Neural cell (in vitro differentiated cells): ENCODE data around the gene IYD. TPM values are rescaled to one million over a fixed set of nuclear protein-coding genes. Genes with fewer than 3 reads are reported as not detected.

ENCODE experiments used
- H2AFZ ChIP-seq: fragments of 200-600, 300-800 bp; sonication (generic), shearing (Covaris generic); 2 replicates; pipeline ENCODE4 v1.6.0; 2014; ENCODE audit warnings: low read depth, mild to moderate bottlenecking, antibody characterized with exemption, low read length, moderate library complexity
- H3F3A ChIP-seq: fragments of 200-600 bp; shearing (Covaris generic); 2 replicates; pipeline ENCODE4 v1.6.1; 2016; ENCODE audit warnings: mild to moderate bottlenecking, moderate library complexity, mixed read lengths, antibody characterized with exemption, low read length; ENCODE audit not compliant: insufficient read depth, poor library complexity, severe bottlenecking
- H3K27ac ChIP-seq: fragments of 200-600, 300-800 bp; sonication (generic), shearing (Covaris generic); 2 replicates; pipeline ENCODE4 v1.5.1; 2014; ENCODE audit warnings: mild to moderate bottlenecking, low read length, moderate library complexity
- H3K27me3 ChIP-seq: fragments of 300-800, 200-600 bp; sonication (generic), shearing (Covaris generic); 2 replicates; pipeline ENCODE4 v1.6.0; 2014; ENCODE audit warnings: mild to moderate bottlenecking, low read depth, low read length, moderate library complexity; ENCODE audit not compliant: insufficient read depth
- H3K36me3 ChIP-seq: fragments of 300-800, 200-600 bp; sonication (generic), shearing (Covaris generic); 2 replicates; pipeline ENCODE4 v1.5.1; 2014; ENCODE audit warnings: mild to moderate bottlenecking, antibody characterized with exemption, low read length, moderate library complexity; ENCODE audit not compliant: insufficient read depth
- H3K4me2 ChIP-seq: fragments of 300-800, 200-600 bp; sonication (generic), shearing (Covaris generic); 2 replicates; pipeline ENCODE4 v1.6.0; 2014; ENCODE audit warnings: mild to moderate bottlenecking, low read length
- H3K4me3 ChIP-seq: fragments of 300-800, 200-600 bp; sonication (generic), shearing (Covaris generic); 2 replicates; pipeline ENCODE4 v1.5.1; 2014; ENCODE audit warnings: mild to moderate bottlenecking, low read length, moderate library complexity
- H3K79me2 ChIP-seq: fragments of 200-600 bp; shearing (Covaris generic); replicated peaks from 2 replicates; pipeline ENCODE4 v1.6.0; 2014; ENCODE audit warnings: mild to moderate bottlenecking, low read length, moderate library complexity; ENCODE audit not compliant: insufficient read depth
- H3K9ac ChIP-seq: fragments of 300-800, 200-600 bp; sonication (generic), shearing (Covaris generic); 2 replicates; pipeline ENCODE4 v1.6.1; 2016; ENCODE audit warnings: mild to moderate bottlenecking, low read length, mixed read lengths
- H3K9me2 ChIP-seq: fragments of 200-600 bp; shearing (Covaris generic); 2 replicates; pipeline ENCODE4 v1.6.1; 2016; ENCODE audit warnings: mild to moderate bottlenecking, low read length, mixed read lengths; ENCODE audit not compliant: insufficient read depth
- H3K9me3 ChIP-seq: fragments of 200-600, 300-800 bp; sonication (generic), shearing (Covaris generic); 2 replicates; pipeline ENCODE4 v1.6.1; 2016; ENCODE audit warnings: mild to moderate bottlenecking, mixed run types, low read length, moderate library complexity, mixed read lengths
- H4K20me1 ChIP-seq: fragments of 200-600 bp; shearing (Covaris generic); 2 replicates; pipeline ENCODE4 v1.6.1; 2016; ENCODE audit warnings: mild to moderate bottlenecking, mixed run types; ENCODE audit not compliant: insufficient read depth
- CTCF ChIP-seq: fragments of 450-650 bp; IDR thresholded peaks from 2 replicates; pipeline ENCODE4 v1.5.1; 2014; ENCODE audit warnings: antibody characterized with exemption, mild to moderate bottlenecking, moderate library complexity; ENCODE audit not compliant: poor library complexity, severe bottlenecking
- EP300 ChIP-seq: fragments of 450-650 bp; conservative IDR thresholded peaks from 2 replicates; pipeline ENCODE4 v1.6.1; 2014; ENCODE audit warnings: antibody characterized with exemption, mild to moderate bottlenecking, moderate library complexity; ENCODE audit not compliant: poor library complexity, severe bottlenecking
- EZH2 ChIP-seq: fragments of 200-600, 300-800 bp; shearing (Covaris generic), sonication (generic); IDR thresholded peaks from 2 replicates; pipeline ENCODE4 v1.6.1; 2014; ENCODE audit warnings: antibody characterized with exemption, low read length, borderline replicate concordance, mild to moderate bottlenecking; ENCODE audit not compliant: insufficient read depth, poor library complexity, severe bottlenecking
- MXI1 ChIP-seq: fragments of 450-650 bp; conservative IDR thresholded peaks from 2 replicates; pipeline ENCODE4 v1.6.1; 2014; ENCODE audit warnings: antibody characterized with exemption, mild to moderate bottlenecking; ENCODE audit not compliant: poor library complexity, severe bottlenecking
- POLR2AphosphoS5 ChIP-seq: IDR thresholded peaks from 2 replicates; pipeline ENCODE4 v1.6.1; 2012
- RAD21 ChIP-seq: fragments of 450-650 bp; conservative IDR thresholded peaks from 2 replicates; pipeline ENCODE4 v1.6.1; 2014; ENCODE audit warnings: antibody characterized with exemption, mild to moderate bottlenecking, moderate library complexity
- REST ChIP-seq: IDR thresholded peaks from 2 replicates; pipeline ENCODE4 v1.6.1; 2012; ENCODE audit warnings: borderline replicate concordance
- SMC3 ChIP-seq: fragments of 450-650 bp; conservative IDR thresholded peaks from 2 replicates; pipeline ENCODE4 v1.6.1; 2014; ENCODE audit warnings: antibody characterized with exemption, mild to moderate bottlenecking, moderate library complexity; ENCODE audit not compliant: poor library complexity
- TAF1 ChIP-seq: IDR thresholded peaks from 2 replicates; pipeline ENCODE4 v1.6.1; 2012; ENCODE audit warnings: low read depth
- polyA plus RNA-seq: library from polyadenylated mRNA; depleted of rRNA; stranded (reverse); fragments of >200 nt; gene quantifications from 2 replicates; pipeline ENCODE4 v1.2.3, GENCODE V29; 2014

The IYD gene
- polyA plus RNA-seq, 1 donor from 2014 or later = not detected

- TF ChIP-seq EP300 (no peak), RAD21 (no peak), MXI1 (no peak), REST (no peak)
- Histone ChIP-seq H3K9me2 (no peaks in the 10 kb centered on the region), H3F3A (no peaks in the 10 kb centered on the region), H3K27ac (no peak overlapping the region), H3K79me2 (no peaks in the 10 kb centered on the region), H3K27me3 (no peaks in the 10 kb centered on the region), H4K20me1 (no peaks in the 10 kb centered on the region), H3K4me2 (no peak overlapping the region), H3K9me3 (peaks cover 3% of the 10 kb centered on the region), H3K36me3 (no peaks in the 10 kb centered on the region), H3K9ac (no peak overlapping the region), H3K4me3 (no peak overlapping the region), H2AFZ (no peak overlapping the region)
These were observed 75.5 kb downstream of the IYD start for GRCh38 chr6:150444308-150444707.

- no peaks in the 10 kb centered on the region for H3K9me3 ChIP-seq
- H3K4me3 ChIP-seq = no peak overlapping the region
- no peaks in the 10 kb centered on the region for H3K79me2 ChIP-seq
- H3F3A ChIP-seq = no peaks in the 10 kb centered on the region
- H3K27ac ChIP-seq = no peak overlapping the region
- H3K9me2 ChIP-seq = no peaks in the 10 kb centered on the region
- H3K9ac ChIP-seq = no peak overlapping the region
- no peak overlapping the region for H3K4me2 ChIP-seq
- no peaks in the 10 kb centered on the region for H4K20me1 ChIP-seq
- no peak for TF ChIP-seq POLR2AphosphoS5
- no peak for TF ChIP-seq TAF1
- TF ChIP-seq SMC3 = no peak
- TF ChIP-seq EP300 = no peak
- no peak for TF ChIP-seq MXI1
- TF ChIP-seq CTCF = no peak
- TF ChIP-seq REST = no peak
- TF ChIP-seq RAD21 = no peak
- TF ChIP-seq EZH2 = no peak
- H2AFZ ChIP-seq = no peak overlapping the region
- no peaks in the 10 kb centered on the region for H3K27me3 ChIP-seq
- no peaks in the 10 kb centered on the region for H3K36me3 ChIP-seq
These were observed 76.7 kb downstream of the IYD start for GRCh38 chr6:150445486-150445885.
